Measurements from ENCODE around the gene AZI2.

GRCh38 chr3:28291577-28291976, 57.0 kb downstream of the AZI2 start:
- TF ChIP-seq, protein P1, sequence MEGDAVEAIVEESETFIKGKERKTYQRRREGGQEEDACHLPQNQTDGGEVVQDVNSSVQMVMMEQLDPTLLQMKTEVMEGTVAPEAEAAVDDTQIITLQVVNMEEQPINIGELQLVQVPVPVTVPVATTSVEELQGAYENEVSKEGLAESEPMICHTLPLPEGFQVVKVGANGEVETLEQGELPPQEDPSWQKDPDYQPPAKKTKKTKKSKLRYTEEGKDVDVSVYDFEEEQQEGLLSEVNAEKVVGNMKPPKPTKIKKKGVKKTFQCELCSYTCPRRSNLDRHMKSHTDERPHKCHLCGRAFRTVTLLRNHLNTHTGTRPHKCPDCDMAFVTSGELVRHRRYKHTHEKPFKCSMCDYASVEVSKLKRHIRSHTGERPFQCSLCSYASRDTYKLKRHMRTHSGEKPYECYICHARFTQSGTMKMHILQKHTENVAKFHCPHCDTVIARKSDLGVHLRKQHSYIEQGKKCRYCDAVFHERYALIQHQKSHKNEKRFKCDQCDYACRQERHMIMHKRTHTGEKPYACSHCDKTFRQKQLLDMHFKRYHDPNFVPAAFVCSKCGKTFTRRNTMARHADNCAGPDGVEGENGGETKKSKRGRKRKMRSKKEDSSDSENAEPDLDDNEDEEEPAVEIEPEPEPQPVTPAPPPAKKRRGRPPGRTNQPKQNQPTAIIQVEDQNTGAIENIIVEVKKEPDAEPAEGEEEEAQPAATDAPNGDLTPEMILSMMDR (IDR thresholded peaks at IDR 0.05; ENCODE audit: insufficient read depth, low read length) = no peak
- TF ChIP-seq, protein P2, sequence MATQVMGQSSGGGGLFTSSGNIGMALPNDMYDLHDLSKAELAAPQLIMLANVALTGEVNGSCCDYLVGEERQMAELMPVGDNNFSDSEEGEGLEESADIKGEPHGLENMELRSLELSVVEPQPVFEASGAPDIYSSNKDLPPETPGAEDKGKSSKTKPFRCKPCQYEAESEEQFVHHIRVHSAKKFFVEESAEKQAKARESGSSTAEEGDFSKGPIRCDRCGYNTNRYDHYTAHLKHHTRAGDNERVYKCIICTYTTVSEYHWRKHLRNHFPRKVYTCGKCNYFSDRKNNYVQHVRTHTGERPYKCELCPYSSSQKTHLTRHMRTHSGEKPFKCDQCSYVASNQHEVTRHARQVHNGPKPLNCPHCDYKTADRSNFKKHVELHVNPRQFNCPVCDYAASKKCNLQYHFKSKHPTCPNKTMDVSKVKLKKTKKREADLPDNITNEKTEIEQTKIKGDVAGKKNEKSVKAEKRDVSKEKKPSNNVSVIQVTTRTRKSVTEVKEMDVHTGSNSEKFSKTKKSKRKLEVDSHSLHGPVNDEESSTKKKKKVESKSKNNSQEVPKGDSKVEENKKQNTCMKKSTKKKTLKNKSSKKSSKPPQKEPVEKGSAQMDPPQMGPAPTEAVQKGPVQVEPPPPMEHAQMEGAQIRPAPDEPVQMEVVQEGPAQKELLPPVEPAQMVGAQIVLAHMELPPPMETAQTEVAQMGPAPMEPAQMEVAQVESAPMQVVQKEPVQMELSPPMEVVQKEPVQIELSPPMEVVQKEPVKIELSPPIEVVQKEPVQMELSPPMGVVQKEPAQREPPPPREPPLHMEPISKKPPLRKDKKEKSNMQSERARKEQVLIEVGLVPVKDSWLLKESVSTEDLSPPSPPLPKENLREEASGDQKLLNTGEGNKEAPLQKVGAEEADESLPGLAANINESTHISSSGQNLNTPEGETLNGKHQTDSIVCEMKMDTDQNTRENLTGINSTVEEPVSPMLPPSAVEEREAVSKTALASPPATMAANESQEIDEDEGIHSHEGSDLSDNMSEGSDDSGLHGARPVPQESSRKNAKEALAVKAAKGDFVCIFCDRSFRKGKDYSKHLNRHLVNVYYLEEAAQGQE (IDR thresholded peaks at IDR 0.05; ENCODE audit: insufficient replicate concordance, low read depth) = no peak
- TF ChIP-seq POLR2AphosphoS5 (IDR thresholded peaks at IDR 0.05; ENCODE audit: low read depth) (no peak), GABPA (IDR thresholded peaks at IDR 0.05; ENCODE audit: low read depth) (no peak)
